ENCODE data around the gene DDX19B. TPM values are rescaled to one million over a fixed set of nuclear protein-coding genes. Genes with fewer than 3 reads are reported as not detected.

Gene DDX19B
- total and polyA plus RNA-seq, 9 of the 15 experiments (the other 6 are each of a cell fraction or from before 2014, with no cell fraction given) = 7.0 to 32.9 (median 19.3) TPM

- no peak for TF ChIP-seq JUNB (CRISPR knock-in tag; conservative IDR thresholded peaks at IDR 0.05)
- peak; percentile 54 to 60 (median 55) for TF ChIP-seq CTCF (IDR thresholded peaks at IDR 0.05 in 2 of 3, conservative IDR thresholded peaks at IDR 0.05 in 1 of 3; ENCODE audit: insufficient read depth in 2 of 3, low read depth in 1 of 3, low read length in 3 of 3)
- 0 out of 2 replicates have a peak, but pooled peaks have one; percentile 22 for TF ChIP-seq CTBP1 (IDR thresholded peaks at IDR 0.05; ENCODE audit: borderline replicate concordance)
- peak; percentile 57 to 65 for TF ChIP-seq KDM1A (IDR thresholded peaks at IDR 0.05)
- no peak for TF ChIP-seq ZNF124 (CRISPR knock-in tag; IDR thresholded peaks at IDR 0.05)
- 0 out of 2 replicates have a peak, but pooled peaks have one; percentile 24 for TF ChIP-seq HDAC2 (IDR thresholded peaks at IDR 0.05)
- no peak for TF ChIP-seq CEBPZ (IDR thresholded peaks at IDR 0.05; ENCODE audit: borderline replicate concordance, low read depth, low read length)
- TF ChIP-seq RCOR1 (IDR thresholded peaks at IDR 0.05; ENCODE audit: borderline replicate concordance in 1 of 2, low read depth in 2 of 2, low read length in 2 of 2) = peak in 1 of 2 experiments; percentile 54; a peak in 1 of 4 replicates
- TF ChIP-seq DEAF1 (CRISPR knock-in tag; IDR thresholded peaks at IDR 0.05) = 0 out of 2 replicates have a peak, but pooled peaks have one; percentile 40
- no peak for TF ChIP-seq POLR3A (IDR thresholded peaks at IDR 0.05; ENCODE audit: borderline replicate concordance, extremely low read depth, insufficient read depth, insufficient read length)
These were observed 32.8 kb downstream of the DDX19B start (continued) for GRCh38 chr16:70331588-70332358.

Measured in K562 (cell line).